ENCODE results near the gene CALHM1.
"Not testable (repeated sequence)": the region's sequence is repeated elsewhere in the genome, so short reads cannot be mapped to it uniquely, and the experiment has no call there.

Gene CALHM1

GRCh38 chr10:103458720-103459119, at the start of gene CALHM1:
TSS of gene CALHM1 (minus strand) at chr10:103458900. CDS start at chr10:103458751, 149 bp downstream.
- no peak for DNase-seq

- no peak for DNase-seq
Observed at GRCh38 chr10:103507235-103508191, 48.8 kb upstream of the CALHM1 start.

- no peak for DNase-seq
Observed at GRCh38 chr10:103506061-103506460, 47.4 kb upstream of the CALHM1 start.

GRCh38 chr10:103504181-103504783, 45.6 kb upstream of the CALHM1 start:
- DNase-seq = peak; percentile 57

GRCh38 chr10:103503777-103504176, 45.1 kb upstream of the CALHM1 start:
- DNase-seq = not testable (repeated sequence)

GRCh38 chr10:103502849-103503660, 44.4 kb upstream of the CALHM1 start:
- no peak for DNase-seq

GRCh38 chr10:103501186-103501585, 42.5 kb upstream of the CALHM1 start:
- DNase-seq = no peak

GRCh38 chr10:103500481-103500880, 41.8 kb upstream of the CALHM1 start:
- DNase-seq = no peak

- no peak for DNase-seq
Observed at GRCh38 chr10:103499881-103500280, 41.2 kb upstream of the CALHM1 start.

GRCh38 chr10:103498936-103499638, 40.4 kb upstream of the CALHM1 start:
- no peak for DNase-seq

GRCh38 chr10:103497161-103497915, 38.6 kb upstream of the CALHM1 start:
- no peak for DNase-seq

GRCh38 chr10:103495321-103495720, 36.6 kb upstream of the CALHM1 start:
- DNase-seq = no peak

GRCh38 chr10:103493916-103494877, 35.5 kb upstream of the CALHM1 start:
- peak; percentile 20 for DNase-seq

- peak; percentile 10 for DNase-seq
Observed at GRCh38 chr10:103493362-103493915, 34.7 kb upstream of the CALHM1 start, which contains the start of gene NEURL1. TSS of gene NEURL1 (plus strand) at chr10:103493705. CDS start at chr10:103494388, 683 bp downstream.

GRCh38 chr10:103492655-103493261, 34.1 kb upstream of the CALHM1 start:
- DNase-seq = no peak

GRCh38 chr10:103491729-103492364, 33.1 kb upstream of the CALHM1 start:
- DNase-seq = no peak

GRCh38 chr10:103490986-103491314, 32.2 kb upstream of the CALHM1 start:
- DNase-seq = no peak

- DNase-seq = no peak
Observed at GRCh38 chr10:103487410-103487708, 28.7 kb upstream of the CALHM1 start.

- DNase-seq = not testable (repeated sequence)
Observed at GRCh38 chr10:103486635-103487409, 28.1 kb upstream of the CALHM1 start.
